BE2C (cell line): ENCODE measurements around the gene CST9L.

Source experiments
- DNase-seq: peaks from one replicate; pipeline ENCODE4 v3.0.0-alpha.2; 2020
- H3K27me3 ChIP-seq: fragments of 250-450 bp; sonication (Bioruptor Pico); 2 replicates; pipeline ENCODE4 v1.5.1; 2020; ENCODE audit warnings: mild to moderate bottlenecking
- H3K36me3 ChIP-seq: fragments of 250-450 bp; sonication (Bioruptor Pico); 2 replicates; pipeline ENCODE4 v1.5.1; 2020; ENCODE audit warnings: mild to moderate bottlenecking
- H3K4me1 ChIP-seq: fragments of 250-450 bp; sonication (Bioruptor Pico); 2 replicates; pipeline ENCODE4 v1.5.1; 2020
- H3K4me3 ChIP-seq: 2 replicates; pipeline ENCODE4 v1.5.1; 2011; ENCODE audit warnings: low read depth, low read length
- H3K9me3 ChIP-seq: fragments of 250-450 bp; sonication (Bioruptor Pico); 2 replicates; pipeline ENCODE4 v1.5.1; 2020
- CTCF ChIP-seq: IDR thresholded peaks from 2 replicates; pipeline ENCODE4 v1.5.1; 2012; ENCODE audit warnings: mild to moderate bottlenecking, low read depth, low read length

The CST9L gene

DNA sequence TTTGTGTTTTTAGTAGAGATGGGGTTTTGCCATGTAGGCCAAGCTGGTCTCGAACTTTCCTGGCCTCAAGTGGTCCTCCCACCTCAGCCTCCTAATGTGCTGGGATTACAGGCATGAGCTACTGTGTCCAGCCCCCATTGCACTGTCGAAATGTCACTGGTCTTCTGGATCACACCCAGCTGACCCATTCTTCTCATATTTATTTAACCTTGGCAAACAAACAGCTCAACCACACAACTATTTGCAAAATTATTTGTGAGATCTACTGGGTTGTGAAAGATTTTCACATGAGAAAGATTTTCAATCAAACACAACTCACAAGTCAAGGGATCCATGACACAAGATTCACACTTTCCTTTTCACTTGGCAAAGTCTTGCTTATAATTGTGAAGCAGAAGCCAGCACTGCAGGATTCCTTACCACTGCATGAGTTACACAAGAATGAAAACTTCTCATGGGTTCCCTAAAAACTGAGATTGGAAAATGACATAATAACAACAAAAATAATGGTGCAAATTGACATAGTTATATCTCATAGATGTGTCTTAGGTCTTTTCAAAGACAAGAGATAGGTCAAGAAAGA, 2.0 kb upstream of the CST9L start:
- H3K4me3 ChIP-seq, result no peak overlapping the region
- H3K27me3 ChIP-seq, result no peaks in the 10 kb centered on the region
- no peak for DNase-seq
- TF ChIP-seq CTCF, result no peak
- no peaks in the 10 kb centered on the region for H3K9me3 ChIP-seq
- H3K4me1 ChIP-seq, result no peaks in the 10 kb centered on the region
- H3K36me3 ChIP-seq, result no peaks in the 10 kb centered on the region

GRCh38 chr20:23569570-23569969, 1.3 kb upstream of the CST9L start:
- Histone ChIP-seq H3K9me3 (no peaks in the 10 kb centered on the region), H3K4me3 (no peak overlapping the region), H3K27me3 (no peaks in the 10 kb centered on the region), H3K36me3 (no peaks in the 10 kb centered on the region), H3K4me1 (no peaks in the 10 kb centered on the region)
- TF ChIP-seq CTCF, result no peak
- DNase-seq, result no peak

GRCh38 chr20:23568971-23569330, 667 bp upstream of the CST9L start:
- no peaks in the 10 kb centered on the region for H3K9me3 ChIP-seq
- TF ChIP-seq CTCF, result no peak
- no peak overlapping the region for H3K4me3 ChIP-seq
- H3K27me3 ChIP-seq, result no peaks in the 10 kb centered on the region
- DNase-seq, result no peak
- no peaks in the 10 kb centered on the region for H3K4me1 ChIP-seq
- no peaks in the 10 kb centered on the region for H3K36me3 ChIP-seq

GRCh38 chr20:23566199-23566932, 1.9 kb downstream of the CST9L start:
- H3K36me3 ChIP-seq, result no peaks in the 10 kb centered on the region
- no peaks in the 10 kb centered on the region for H3K27me3 ChIP-seq
- no peak for TF ChIP-seq CTCF
- no peaks in the 10 kb centered on the region for H3K4me1 ChIP-seq
- no peaks in the 10 kb centered on the region for H3K9me3 ChIP-seq
- DNase-seq, result no peak
- no peak overlapping the region for H3K4me3 ChIP-seq

DNA sequence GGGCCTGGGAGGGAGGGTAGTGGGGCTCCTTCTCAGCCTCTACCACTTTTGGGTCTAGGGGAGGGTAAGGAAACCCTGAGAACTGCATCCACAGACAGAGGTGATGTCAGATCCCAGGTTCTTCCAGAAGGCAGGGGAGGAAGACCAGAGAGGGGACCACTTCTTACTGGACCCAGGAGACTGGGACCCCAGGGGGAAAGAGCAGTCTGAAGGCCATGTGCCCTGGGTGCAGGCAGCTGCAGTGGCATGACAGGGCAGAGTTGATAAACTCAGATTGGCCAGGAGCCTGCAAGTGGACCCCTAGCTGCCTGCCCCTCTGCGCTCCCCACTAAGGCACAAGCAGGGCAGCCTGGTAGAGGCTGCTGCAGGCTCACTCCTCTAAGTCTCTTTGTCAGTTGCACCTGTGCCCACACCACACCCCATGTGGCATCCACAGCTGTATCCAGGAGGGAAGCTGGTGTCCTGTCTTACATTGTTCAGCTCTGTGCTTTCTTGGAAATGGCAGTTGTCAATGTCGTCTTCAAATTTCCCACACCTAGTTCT, 2.7 kb downstream of the CST9L start:
- no peaks in the 10 kb centered on the region for H3K36me3 ChIP-seq
- H3K4me1 ChIP-seq, result no peaks in the 10 kb centered on the region
- DNase-seq, result no peak
- no peaks in the 10 kb centered on the region for H3K9me3 ChIP-seq
- H3K27me3 ChIP-seq, result no peaks in the 10 kb centered on the region
- H3K4me3 ChIP-seq, result no peak overlapping the region
- TF ChIP-seq CTCF, result no peak

DNA sequence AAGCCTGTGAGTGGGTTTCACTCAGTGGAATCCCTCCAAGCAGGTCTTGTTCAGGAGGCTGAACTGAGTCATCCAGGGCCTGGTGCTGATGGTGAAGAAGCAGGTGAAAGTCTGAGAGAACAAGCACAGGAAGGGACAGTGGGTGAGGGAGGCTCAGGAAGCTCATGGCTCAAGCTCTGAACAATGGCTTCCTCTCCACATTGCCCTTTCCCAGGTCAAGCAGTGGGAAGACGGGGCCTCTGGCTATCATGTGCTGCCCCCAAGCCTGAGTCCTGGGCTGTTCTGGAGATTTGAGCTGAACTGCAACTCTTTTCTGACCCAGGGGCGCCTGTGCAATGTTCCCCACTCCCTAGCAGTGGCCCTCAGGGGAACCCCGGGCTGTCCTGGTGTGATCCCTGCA, 3.4 kb downstream of the CST9L start:
- no peak for TF ChIP-seq CTCF
- DNase-seq, result no peak
- Histone ChIP-seq H3K27me3 (no peaks in the 10 kb centered on the region), H3K9me3 (no peaks in the 10 kb centered on the region), H3K4me1 (no peaks in the 10 kb centered on the region), H3K36me3 (no peaks in the 10 kb centered on the region), H3K4me3 (no peak overlapping the region)
